ENCODE results near the gene FOXS1. TPM values are rescaled to one million over a fixed set of nuclear protein-coding genes. Genes with fewer than 3 reads are reported as not detected.
A peak's percentile ranks its signal among the peaks of the same experiment; 100 is the strongest.

FOXS1 gene
- total and polyA plus RNA-seq, 10 donors = 1.4 to 5.7 (median 2.1) TPM

GRCh38 chr20:31858760-31859083 lies 13.3 kb upstream of the FOXS1 start:
- H3K4me3 ChIP-seq = no peak overlapping the region
- intact Hi-C loops (cut with DNase I; ENCODE audit: low total_unique reads) = loop anchor here (10.0 kb wide), 2 partner anchors 96 to 236 kb away; partner anchors contain the start of gene PDRG1
- no peak overlapping the region for H3K27ac ChIP-seq
- peaks cover 0 to 35% (median 15%) of the 10 kb centered on the region in 7 donors for H3K27me3 ChIP-seq (replicated peaks in 1 of 7)
- no peak for DNase-seq
- peaks cover 13 to 33% (median 22%) of the 10 kb centered on the region in 6 donors for H3K4me1 ChIP-seq
- no peaks in the 10 kb centered on the region for H3K36me3 ChIP-seq
- 15 to 33% (median 30%) methylated on average over 3 of the region's 3 CpGs for WGBS, 5 donors
- TF ChIP-seq CTCF (IDR thresholded peaks at IDR 0.05 in 8 of 11, conservative IDR thresholded peaks at IDR 0.05 in 3 of 11) (no peak), POLR2A (IDR thresholded peaks at IDR 0.05) (no peak), POLR2AphosphoS5 (IDR thresholded peaks at IDR 0.05) (no peak)
- H3K9me3 ChIP-seq = no peaks in the 10 kb centered on the region

GRCh38 chr20:31857861-31858759 lies 12.7 kb upstream of the FOXS1 start:
- H3K4me1 ChIP-seq = peaks cover 13 to 33% (median 22%) of the 10 kb centered on the region in 6 donors
- peaks cover 0 to 35% (median 15%) of the 10 kb centered on the region in 7 donors for H3K27me3 ChIP-seq (replicated peaks in 1 of 7)
- no peaks in the 10 kb centered on the region for H3K36me3 ChIP-seq
- no peak overlapping the region for H3K27ac ChIP-seq
- 65 to 73% (median 71%) methylated on average over 14 to 15 of the region's 15 CpGs for WGBS, 5 donors
- DNase-seq = peak; percentile 73
- TF ChIP-seq POLR2A (IDR thresholded peaks at IDR 0.05) = no peak
- TF ChIP-seq CTCF (IDR thresholded peaks at IDR 0.05 in 8 of 11, conservative IDR thresholded peaks at IDR 0.05 in 3 of 11) = no peak
- no peak for TF ChIP-seq POLR2AphosphoS5 (IDR thresholded peaks at IDR 0.05)
- H3K9me3 ChIP-seq = no peaks in the 10 kb centered on the region
- intact Hi-C loops (cut with DNase I; ENCODE audit: low total_unique reads) = loop anchor here (10.0 kb wide), 2 partner anchors 97 to 237 kb away; partner anchors contain the start of gene PDRG1
- no peak overlapping the region for H3K4me3 ChIP-seq

- no peak for TF ChIP-seq CTCF (IDR thresholded peaks at IDR 0.05 in 8 of 11, conservative IDR thresholded peaks at IDR 0.05 in 3 of 11)
- TF ChIP-seq POLR2AphosphoS5 (IDR thresholded peaks at IDR 0.05) = no peak
- intact Hi-C loops (cut with DNase I; ENCODE audit: low total_unique reads) = loop anchor here (10.0 kb wide), 2 partner anchors 98 to 238 kb away; partner anchors contain the start of gene PDRG1
- Histone ChIP-seq H3K27me3 (replicated peaks in 1 of 7) (peaks cover 0 to 41% (median 14%) of the 10 kb centered on the region in 7 donors), H3K4me3 (no peak overlapping the region), H3K4me1 (peaks cover 13 to 37% (median 25%) of the 10 kb centered on the region in 6 donors), H3K27ac (no peak overlapping the region), H3K9me3 (no peaks in the 10 kb centered on the region), H3K36me3 (no peaks in the 10 kb centered on the region)
- DNase-seq = no peak
- 48 to 68% (median 59%) methylated on average over 3 of the region's 3 CpGs for WGBS, 5 donors
These were observed 11.1 kb upstream of the FOXS1 start for GRCh38 chr20:31856516-31856915.

GRCh38 chr20:31853481-31853880 lies 8.1 kb upstream of the FOXS1 start:
- no peak overlapping the region for H3K4me3 ChIP-seq
- WGBS, 5 donors = 72 to 90% (median 79%) methylated on average over 7 of the region's 7 CpGs
- no peak overlapping the region for H3K27ac ChIP-seq
- no peaks in the 10 kb centered on the region for H3K36me3 ChIP-seq
- intact Hi-C loops (cut with DNase I; ENCODE audit: low total_unique reads) = loop anchor here (2.0 to 10.0 kb wide), 3 partner anchors 101 to 241 kb away; partner anchors contain the start of gene PDRG1
- no peaks in the 10 kb centered on the region for H3K9me3 ChIP-seq
- DNase-seq = peak; percentile 59
- H3K4me1 ChIP-seq = peaks cover 0 to 14% (median 8%) of the 10 kb centered on the region in 6 donors
- TF ChIP-seq POLR2AphosphoS5 (IDR thresholded peaks at IDR 0.05) (no peak), CTCF (IDR thresholded peaks at IDR 0.05 in 8 of 11, conservative IDR thresholded peaks at IDR 0.05 in 3 of 11) (no peak), POLR2A (IDR thresholded peaks at IDR 0.05) (no peak)
- peaks cover 0 to 37% (median 4%) of the 10 kb centered on the region in 7 donors for H3K27me3 ChIP-seq (replicated peaks in 1 of 7)

Measured in spleen (tissue), 11 donors.